Fibroblast of mammary gland (primary cell): ENCODE data around the gene TPRA1.

ENCODE experiments used
- DNase-seq: peaks from one replicate; pipeline ENCODE4 v3.0.0-alpha.2; 2010; ENCODE audit warnings: low read depth
- H3K4me3 ChIP-seq: 2 replicates; pipeline ENCODE4 v1.5.1; 2011; ENCODE audit warnings: low read depth, mild to moderate bottlenecking, low read length, moderate library complexity; ENCODE audit not compliant: control insufficient read depth
- TF ChIP-seq, protein P1 (sequence below): conservative IDR thresholded peaks from 2 replicates; pipeline ENCODE4 v1.5.1; 2011; ENCODE audit warnings: low read depth, low read length, inconsistent platforms; ENCODE audit not compliant: control insufficient read depth, insufficient read depth

TPRA1 gene

DNA sequence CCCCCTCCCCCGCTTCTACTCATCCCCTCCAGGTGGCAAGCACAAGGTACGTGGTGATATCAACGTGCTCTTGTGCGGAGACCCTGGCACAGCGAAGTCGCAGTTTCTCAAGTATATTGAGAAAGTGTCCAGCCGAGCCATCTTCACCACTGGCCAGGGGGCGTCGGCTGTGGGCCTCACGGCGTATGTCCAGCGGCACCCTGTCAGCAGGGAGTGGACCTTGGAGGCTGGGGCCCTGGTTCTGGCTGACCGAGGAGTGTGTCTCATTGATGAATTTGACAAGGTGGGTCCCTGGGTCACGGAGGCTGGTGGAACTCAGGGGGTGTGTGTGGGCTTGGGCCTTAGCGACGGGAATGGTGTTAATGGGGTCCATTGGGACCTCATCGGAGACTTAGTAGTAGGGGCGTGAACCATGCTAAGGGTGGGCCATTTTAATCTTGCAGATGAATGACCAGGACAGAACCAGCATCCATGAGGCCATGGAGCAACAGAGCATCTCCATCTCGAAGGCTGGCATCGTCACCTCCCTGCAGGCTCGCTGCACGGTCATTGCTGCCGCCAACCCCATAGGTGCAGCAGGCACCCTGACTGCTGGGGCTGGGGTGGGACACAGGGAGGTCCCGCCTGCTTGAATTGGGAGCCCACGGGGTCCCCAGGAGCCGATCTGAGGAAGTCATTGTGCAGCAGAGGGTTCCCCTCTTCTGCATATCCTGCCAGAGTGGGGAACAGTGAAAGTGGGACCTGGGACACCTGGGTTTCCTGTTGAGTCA lies 26.5 kb upstream of the TPRA1 start:
- TF ChIP-seq, protein P1, sequence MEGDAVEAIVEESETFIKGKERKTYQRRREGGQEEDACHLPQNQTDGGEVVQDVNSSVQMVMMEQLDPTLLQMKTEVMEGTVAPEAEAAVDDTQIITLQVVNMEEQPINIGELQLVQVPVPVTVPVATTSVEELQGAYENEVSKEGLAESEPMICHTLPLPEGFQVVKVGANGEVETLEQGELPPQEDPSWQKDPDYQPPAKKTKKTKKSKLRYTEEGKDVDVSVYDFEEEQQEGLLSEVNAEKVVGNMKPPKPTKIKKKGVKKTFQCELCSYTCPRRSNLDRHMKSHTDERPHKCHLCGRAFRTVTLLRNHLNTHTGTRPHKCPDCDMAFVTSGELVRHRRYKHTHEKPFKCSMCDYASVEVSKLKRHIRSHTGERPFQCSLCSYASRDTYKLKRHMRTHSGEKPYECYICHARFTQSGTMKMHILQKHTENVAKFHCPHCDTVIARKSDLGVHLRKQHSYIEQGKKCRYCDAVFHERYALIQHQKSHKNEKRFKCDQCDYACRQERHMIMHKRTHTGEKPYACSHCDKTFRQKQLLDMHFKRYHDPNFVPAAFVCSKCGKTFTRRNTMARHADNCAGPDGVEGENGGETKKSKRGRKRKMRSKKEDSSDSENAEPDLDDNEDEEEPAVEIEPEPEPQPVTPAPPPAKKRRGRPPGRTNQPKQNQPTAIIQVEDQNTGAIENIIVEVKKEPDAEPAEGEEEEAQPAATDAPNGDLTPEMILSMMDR: no peak
- H3K4me3 ChIP-seq: no peak overlapping the region
- no peak for DNase-seq

DNA sequence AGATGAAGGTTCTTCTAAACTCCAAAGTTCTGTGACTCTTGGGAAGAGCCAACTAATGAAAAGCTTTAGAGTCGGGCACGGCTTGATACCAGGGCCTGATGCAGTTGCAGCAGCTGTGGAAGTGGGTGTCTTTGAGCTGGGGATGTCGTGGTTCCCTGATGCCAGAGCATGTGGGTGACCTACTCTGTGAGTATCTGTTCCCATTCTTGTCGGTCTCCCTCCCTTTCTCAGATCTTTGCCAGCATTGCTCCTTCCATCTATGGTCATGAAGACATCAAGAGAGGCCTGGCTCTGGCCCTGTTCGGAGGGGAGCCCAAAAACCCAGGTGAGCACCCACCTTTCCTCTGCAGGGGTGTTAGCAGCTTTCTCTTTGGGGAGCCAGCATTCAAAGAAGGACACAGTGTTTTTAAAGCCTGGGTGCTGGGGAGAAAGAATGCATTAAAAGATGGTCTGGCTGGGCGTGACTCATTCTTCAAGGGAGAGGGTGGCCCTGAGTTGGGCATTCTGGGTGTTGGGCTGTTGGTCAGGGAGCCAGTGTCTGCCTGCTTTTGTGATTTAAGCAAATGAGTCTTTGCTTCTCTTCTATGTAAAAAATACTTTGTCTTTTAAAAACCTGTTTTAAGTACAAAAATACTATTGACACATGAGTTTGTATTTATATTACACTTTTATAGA lies 25.2 kb upstream of the TPRA1 start:
- no peak for DNase-seq
- TF ChIP-seq, protein P1: no peak
- no peak overlapping the region for H3K4me3 ChIP-seq

DNA sequence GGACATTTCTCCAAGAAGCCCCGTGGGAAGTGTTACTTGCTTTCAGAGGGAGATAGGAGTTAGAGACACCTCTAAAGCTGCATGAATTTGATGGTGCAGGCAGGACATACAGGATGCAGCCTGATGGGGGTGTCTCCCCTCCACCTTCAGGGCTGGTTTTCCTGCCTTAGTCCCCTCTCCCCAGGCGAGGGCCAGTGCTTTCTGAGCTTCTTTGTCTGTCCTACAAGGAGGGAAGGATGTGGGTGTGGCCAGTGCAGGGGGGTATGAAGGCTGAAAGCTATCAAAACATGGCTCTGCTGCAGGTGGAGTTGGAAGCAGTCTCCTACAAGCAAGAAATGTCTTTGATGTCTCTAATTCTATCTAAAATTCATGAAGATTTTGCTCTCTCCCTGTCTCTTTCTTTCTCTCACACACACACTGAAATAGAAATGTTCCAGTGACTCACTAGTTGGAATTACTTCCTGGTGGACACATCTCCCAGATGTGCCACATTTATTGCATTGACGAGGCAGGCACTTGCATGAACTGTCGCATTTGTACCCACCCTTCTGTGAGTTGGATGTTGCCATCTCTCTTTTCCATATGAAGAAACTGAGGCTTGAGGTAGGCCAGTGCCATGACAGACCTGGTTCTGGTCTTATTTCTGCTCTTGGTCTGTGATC lies 24.5 kb upstream of the TPRA1 start:
- DNase-seq: peak; percentile 8
- no peak overlapping the region for H3K4me3 ChIP-seq

DNA sequence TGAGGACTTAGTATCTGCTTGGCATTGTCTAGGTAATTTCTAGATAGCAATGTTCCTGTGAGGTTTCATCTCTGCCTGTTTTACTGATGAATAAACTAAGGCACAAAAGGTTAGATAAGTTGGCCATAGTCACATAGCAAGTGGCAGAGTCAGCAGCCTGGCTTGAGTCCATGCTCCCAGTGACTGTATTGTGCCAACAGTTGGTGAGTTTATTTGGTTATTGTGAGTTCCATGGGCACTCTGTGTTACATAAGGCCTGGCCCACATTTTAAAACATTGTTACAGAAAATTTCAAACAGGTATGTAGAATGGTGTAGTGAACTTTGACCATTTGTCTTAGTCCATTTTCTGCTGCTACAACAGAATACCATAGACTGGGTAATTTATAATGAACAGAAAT lies 22.9 kb upstream of the TPRA1 start:
- H3K4me3 ChIP-seq: no peak overlapping the region
- TF ChIP-seq, protein P1: no peak
- DNase-seq: peak; percentile 6

More for the DNA sequence above, 24.5 kb upstream of the TPRA1 start:
- TF ChIP-seq, protein P1: no peak

DNA sequence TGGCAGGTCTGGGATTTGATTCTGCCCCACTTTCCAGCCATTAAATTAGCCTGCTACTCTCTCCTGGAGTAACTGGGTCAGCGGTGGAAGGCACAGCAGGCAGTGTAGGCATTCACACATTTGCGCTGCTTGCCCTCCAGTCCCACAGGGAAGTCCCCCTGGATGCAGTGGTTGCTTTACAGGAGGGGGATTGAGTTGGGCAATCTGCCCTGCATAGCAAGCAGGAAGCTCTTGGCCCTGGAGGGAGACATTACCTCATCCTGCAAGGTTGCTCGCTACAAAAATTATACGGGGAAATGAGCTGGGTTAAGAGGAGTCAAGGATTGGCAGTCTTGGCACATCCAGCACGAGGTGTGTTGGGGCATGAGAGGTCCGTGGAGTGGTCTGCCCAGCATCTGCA lies 22.4 kb upstream of the TPRA1 start:
- TF ChIP-seq, protein P1: no peak
- no peak for DNase-seq

DNA sequence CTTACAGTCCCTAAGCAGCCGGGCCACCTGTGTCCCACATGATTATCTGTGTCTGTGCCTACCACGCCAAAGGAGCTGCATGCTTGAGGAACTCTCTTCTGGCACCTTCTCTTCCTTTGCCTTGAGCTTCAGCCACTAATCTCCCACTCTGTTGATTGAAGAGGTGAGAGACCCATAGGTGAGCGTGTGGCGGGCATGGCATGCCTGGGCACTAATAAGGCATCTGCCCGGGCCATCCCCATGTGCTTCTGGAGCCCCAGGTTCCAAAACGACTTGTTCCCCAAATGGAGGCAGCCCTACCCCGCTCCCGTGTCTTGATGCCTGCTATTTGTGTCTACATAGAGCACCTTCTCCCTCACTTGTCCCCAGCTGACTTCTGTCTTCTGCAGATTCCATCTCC lies 20.7 kb upstream of the TPRA1 start:
- TF ChIP-seq, protein P1: no peak
- H3K4me3 ChIP-seq: no peak overlapping the region
- no peak for DNase-seq

More for the DNA sequence above, 22.4 kb upstream of the TPRA1 start:
- no peak overlapping the region for H3K4me3 ChIP-seq
